ENCODE results near the gene MXD3. TPM values are rescaled to one million over a fixed set of nuclear protein-coding genes. Genes with fewer than 3 reads are reported as not detected.

Gene MXD3
- total and polyA plus RNA-seq, 7 donors: 0.80 to 4.2 (median 2.3) TPM

DNA sequence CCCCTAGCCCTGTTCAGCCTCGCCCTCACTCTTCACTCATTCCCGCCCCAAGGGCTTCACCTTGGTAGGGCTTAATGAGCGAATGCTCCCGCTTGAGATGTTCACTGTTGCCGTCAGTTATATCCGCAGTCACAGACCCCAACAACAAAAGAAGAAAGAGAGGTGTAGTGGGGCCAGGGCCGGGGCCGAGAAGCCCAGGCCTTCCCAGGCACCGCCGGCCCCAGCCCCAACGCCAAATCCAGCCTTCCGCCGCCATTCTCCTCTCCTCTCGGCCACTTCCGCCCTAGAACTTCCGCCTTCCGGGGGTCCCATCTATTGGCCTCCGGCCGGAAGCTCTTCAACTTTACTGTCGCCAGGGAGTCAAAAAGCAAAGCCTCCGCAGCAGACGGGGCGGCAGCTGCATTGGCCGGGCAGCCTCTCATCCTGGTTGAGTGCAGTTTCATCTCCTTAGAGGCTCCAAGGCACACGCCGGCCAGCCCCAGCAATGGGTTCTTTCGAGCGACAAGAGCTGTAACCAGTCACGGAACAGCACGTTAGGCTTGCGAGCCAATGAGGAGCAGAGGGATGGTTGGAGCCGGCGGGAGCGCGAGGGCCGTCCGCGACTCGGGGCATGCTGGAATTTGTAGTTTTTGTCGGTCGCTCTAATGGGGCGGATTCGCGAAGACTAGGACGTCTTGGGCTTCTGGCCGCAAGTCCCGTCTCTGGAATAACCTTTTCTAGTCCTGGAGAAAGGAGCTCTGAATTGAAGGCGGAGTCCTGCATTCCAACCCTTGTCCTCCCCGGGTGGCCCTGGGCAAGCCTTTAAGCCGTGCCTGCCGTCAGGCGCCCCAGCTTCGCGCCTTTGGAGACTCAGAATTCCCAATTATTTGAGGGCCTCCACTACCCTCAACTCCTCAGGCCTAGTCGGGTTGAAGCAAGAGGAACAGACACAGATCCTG is 40.0 kb upstream of the MXD3 start, which contains the start of gene LMAN2:
Gene LMAN2 (minus strand): TSS at position 277 of the 938 bp plus-strand sequence. CDS start 21 bp downstream, at position 256.
- H3K27me3 ChIP-seq (ENCODE audit: insufficient read depth in 3 of 3, low read length in 2 of 3): no peaks in the 10 kb centered on the region
- TF ChIP-seq, protein P1, sequence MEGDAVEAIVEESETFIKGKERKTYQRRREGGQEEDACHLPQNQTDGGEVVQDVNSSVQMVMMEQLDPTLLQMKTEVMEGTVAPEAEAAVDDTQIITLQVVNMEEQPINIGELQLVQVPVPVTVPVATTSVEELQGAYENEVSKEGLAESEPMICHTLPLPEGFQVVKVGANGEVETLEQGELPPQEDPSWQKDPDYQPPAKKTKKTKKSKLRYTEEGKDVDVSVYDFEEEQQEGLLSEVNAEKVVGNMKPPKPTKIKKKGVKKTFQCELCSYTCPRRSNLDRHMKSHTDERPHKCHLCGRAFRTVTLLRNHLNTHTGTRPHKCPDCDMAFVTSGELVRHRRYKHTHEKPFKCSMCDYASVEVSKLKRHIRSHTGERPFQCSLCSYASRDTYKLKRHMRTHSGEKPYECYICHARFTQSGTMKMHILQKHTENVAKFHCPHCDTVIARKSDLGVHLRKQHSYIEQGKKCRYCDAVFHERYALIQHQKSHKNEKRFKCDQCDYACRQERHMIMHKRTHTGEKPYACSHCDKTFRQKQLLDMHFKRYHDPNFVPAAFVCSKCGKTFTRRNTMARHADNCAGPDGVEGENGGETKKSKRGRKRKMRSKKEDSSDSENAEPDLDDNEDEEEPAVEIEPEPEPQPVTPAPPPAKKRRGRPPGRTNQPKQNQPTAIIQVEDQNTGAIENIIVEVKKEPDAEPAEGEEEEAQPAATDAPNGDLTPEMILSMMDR (IDR thresholded peaks at IDR 0.05): no peak
- ATAC-seq (peak; percentile 97 to 99 (median 98)), DNase-seq (peak; percentile 91 to 96)
- peak within 1 kb of the TSS; percentile 94 for H3K4me3 ChIP-seq
- H3K27ac ChIP-seq: peak within 1 kb of the TSS; percentile 94
- H3K9me3 ChIP-seq: no peaks in the 10 kb centered on the region
- peaks cover 9 to 25% of the 10 kb centered on the region in 2 donors for H3K36me3 ChIP-seq (ENCODE audit: insufficient read depth in 1 of 2, low read depth in 1 of 2)
- intact Hi-C loops (cut with DNase I): loop anchor here in 1 of 2 donors (5.0 kb wide), 1 partner anchor 39 kb away; the partner anchor contains the start of gene MXD3
- peaks cover 21% of the 10 kb centered on the region for H3K4me1 ChIP-seq
- WGBS, 3 donors: 5 to 7% (median 6%) methylated on average over 55 of the region's 55 CpGs

DNA sequence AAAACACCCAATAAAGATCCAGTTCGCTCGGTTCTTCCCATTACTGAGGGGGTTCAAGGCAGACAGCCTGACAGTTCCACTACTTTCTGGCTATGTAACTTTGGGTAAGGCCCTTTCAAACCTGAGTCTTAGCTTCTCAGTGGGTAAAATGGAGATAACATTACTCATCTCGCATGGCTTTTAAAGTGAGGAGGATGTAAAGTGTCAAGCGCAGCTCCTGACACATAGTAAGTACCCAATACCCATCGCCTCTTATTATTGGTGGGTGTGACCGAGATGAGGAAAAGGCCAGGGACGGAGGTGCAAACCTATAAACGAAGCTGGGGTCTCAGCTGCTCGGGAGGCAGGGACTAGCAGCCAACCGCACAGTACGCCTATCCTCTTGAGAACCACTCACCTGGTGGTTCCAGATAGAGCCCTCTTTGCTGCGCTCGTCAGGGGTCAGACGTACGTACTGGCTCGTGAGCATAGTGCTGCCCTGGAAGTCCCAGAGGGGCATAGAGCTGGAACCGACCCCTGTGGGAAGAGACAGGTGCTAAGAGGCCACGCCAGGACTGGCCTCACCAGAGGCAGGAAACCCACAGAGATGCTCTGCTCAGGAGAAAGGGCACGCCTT is 39.2 kb upstream of the MXD3 start:
- peak overlapping the region; percentile 94 for H3K4me3 ChIP-seq
- intact Hi-C loops (cut with DNase I): loop anchor here in 1 of 2 donors (5.0 kb wide), 1 partner anchor 39 kb away; the partner anchor contains the start of gene MXD3

DNA sequence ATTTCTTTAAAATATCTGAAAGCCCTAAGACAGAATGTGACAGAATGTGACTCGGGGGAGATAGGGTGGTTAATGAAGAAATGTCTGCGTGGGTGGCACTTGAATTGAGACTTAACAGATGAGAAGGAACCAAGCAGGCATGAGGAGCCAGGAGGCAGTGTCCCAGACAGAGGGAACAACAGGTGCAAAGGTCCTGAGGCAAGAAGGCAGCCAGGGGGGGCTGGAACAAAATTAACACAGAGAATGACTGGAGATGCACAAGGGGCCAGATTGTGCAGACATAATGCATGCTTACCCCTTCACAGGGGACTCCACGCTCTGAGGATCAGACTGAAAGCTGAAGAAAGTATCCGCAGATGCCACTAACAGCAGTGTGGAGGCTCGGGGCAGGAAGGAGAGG is 38.1 kb upstream of the MXD3 start:
- TF ChIP-seq, protein P1 (IDR thresholded peaks at IDR 0.05): no peak
- Histone ChIP-seq H3K4me1 (peaks cover 21% of the 10 kb centered on the region), H3K27me3 (ENCODE audit: insufficient read depth in 3 of 3, low read length in 2 of 3) (no peaks in the 10 kb centered on the region), H3K36me3 (ENCODE audit: insufficient read depth in 1 of 2, low read depth in 1 of 2) (peaks cover 9 to 28% of the 10 kb centered on the region in 2 donors), H3K9me3 (no peaks in the 10 kb centered on the region), H3K4me3 (peak overlapping the region; percentile 94), H3K27ac (no peak overlapping the region)
- DNase-seq (no peak), ATAC-seq (no peak)
- intact Hi-C loops (cut with DNase I): loop anchor here in 1 of 2 donors (5.0 kb wide), 1 partner anchor 37 kb away; the partner anchor contains the start of gene MXD3
- 81 to 91% (median 88%) methylated on average over 5 of the region's 5 CpGs for WGBS, 3 donors

More for the DNA sequence above, 39.2 kb upstream of the MXD3 start:
- no peaks in the 10 kb centered on the region for H3K9me3 ChIP-seq
- H3K4me1 ChIP-seq: peaks cover 21% of the 10 kb centered on the region
- peak overlapping the region; percentile 94 for H3K27ac ChIP-seq
- DNase-seq (peak in 1 of 2 donors; percentile 57), ATAC-seq (peak in 3 of 4 donors; percentile 31 to 39 (median 31))
- TF ChIP-seq, protein P1 (IDR thresholded peaks at IDR 0.05): no peak
- H3K27me3 ChIP-seq (ENCODE audit: insufficient read depth in 3 of 3, low read length in 2 of 3): no peaks in the 10 kb centered on the region
- WGBS, 3 donors: 13 to 15% (median 14%) methylated on average over 19 of the region's 19 CpGs
- peaks cover 9 to 26% of the 10 kb centered on the region in 2 donors for H3K36me3 ChIP-seq (ENCODE audit: insufficient read depth in 1 of 2, low read depth in 1 of 2)

DNA sequence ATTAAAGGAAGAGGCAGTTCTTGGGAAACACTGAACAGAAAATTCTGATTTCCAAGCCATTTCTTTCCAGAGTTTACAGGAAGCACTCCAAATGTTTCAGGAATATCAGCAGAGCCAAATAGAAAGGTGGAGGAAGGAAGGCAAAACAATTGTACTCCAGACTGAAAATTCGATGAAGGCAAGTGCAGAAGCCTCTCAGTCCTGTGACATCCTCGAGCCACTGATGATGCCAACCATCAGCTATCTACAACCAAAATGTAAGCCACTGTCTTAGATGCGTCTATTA is 37.6 kb upstream of the MXD3 start:
- Histone ChIP-seq H3K9me3 (no peaks in the 10 kb centered on the region), H3K4me1 (peaks cover 21% of the 10 kb centered on the region), H3K27me3 (ENCODE audit: insufficient read depth in 3 of 3, low read length in 2 of 3) (no peaks in the 10 kb centered on the region), H3K36me3 (ENCODE audit: insufficient read depth in 1 of 2, low read depth in 1 of 2) (peaks cover 9 to 33% of the 10 kb centered on the region in 2 donors), H3K27ac (no peak overlapping the region), H3K4me3 (peak overlapping the region; percentile 4)
- ATAC-seq (no peak), DNase-seq (no peak)
- 68 to 75% (median 71%) methylated on average over 3 of the region's 3 CpGs for WGBS, 3 donors
- TF ChIP-seq, protein P1 (IDR thresholded peaks at IDR 0.05): no peak
- intact Hi-C loops (cut with DNase I): no loop called here

All from psoas muscle (tissue), 8 donors.